Fibroblast of lung (primary cell): ENCODE measurements around the gene IRF4.

Experiments
- CTCF ChIP-seq, 2 donors: IDR thresholded peaks in 1 of 2; conservative IDR thresholded peaks in 1 of 2; 1 replicate in 1 of 2; 2 replicates in 1 of 2; pipeline ENCODE4 v1.5.1; 2011 to 2012; ENCODE audit warnings: low read length in 2 of 2, control low read depth in 1 of 2, inconsistent platforms in 1 of 2, low read depth in 1 of 2, mild to moderate bottlenecking in 1 of 2
- EZH2 ChIP-seq: IDR thresholded peaks from 2 replicates; pipeline ENCODE4 v1.5.1; 2012; ENCODE audit warnings: low read length, control low read depth, mild to moderate bottlenecking; ENCODE audit errors: missing control alignments

DNA sequence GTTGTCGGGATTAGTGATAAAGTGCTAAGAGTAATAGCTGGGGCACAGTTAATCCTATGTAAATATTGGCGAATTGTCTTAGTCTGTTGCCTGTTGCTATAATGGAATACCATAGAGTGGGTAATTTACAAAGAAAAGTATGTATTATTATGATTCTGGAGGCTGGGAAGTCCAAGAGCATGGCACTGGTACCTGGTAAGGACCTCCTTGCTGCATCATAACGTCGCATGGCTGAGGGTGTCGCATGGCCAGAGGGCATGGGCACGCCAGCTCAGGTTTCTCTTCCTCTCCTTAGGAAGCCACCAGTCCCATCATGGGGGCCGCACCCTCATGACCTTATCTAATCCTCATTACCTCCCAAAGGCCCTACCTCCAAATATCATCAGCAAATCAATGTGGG is 29.7 kb downstream of the IRF4 start:
- TF ChIP-seq CTCF (conservative IDR thresholded peaks at IDR 0.05 in 1 of 2, IDR thresholded peaks at IDR 0.05 in 1 of 2; ENCODE audit: low read depth in 1 of 2, low read length in 2 of 2) (no peak), EZH2 (no peak)
